Activated CD8-positive, alpha-beta memory T cell treated with anti-CD3 and anti-CD28 coated beads, Interleukin-2, amount 50 U/mL, for 4 hours (primary cell): ENCODE results near the gene FOXB1.

Experiments used
- DNase-seq: peaks from one replicate; pipeline ENCODE4 v3.0.0-alpha.2; 2020

Gene FOXB1

DNA sequence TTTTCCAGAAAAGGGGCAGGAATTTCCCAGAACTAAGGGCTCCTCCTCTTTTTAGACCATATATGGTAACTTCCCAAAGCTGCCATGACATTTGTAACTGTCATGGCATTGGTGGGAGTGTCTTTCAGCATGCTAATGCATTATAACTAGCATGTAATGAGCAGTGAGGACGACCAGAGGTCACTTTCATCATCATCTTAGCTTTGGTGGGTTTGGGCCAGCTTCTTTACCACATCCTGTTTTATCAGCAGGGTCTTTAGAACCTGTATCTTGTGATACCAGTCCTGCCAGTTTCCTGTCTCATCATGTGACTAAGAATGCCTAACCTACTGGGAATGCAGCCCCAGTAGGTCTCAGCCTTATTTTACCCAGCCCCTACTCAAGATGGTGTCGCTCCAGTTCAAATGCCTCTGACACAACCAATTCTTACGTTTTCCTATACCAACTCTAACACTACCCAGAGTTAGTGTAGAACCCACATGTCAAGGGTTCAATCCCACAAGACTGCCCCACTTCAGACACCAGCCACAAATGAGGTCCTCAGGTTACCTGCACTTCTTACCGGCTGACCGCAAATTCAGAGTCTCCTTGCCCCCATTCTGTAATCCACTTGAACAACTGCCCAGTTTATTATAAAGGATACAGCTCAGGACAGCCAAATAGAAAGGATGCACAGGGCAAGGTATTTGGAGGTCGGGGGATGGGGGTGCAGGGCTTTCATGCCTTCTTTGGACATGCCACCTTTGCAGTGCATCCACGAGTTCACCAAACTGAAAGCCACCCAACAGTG, 17.7 kb downstream of the FOXB1 start:
- no peak for DNase-seq

DNA sequence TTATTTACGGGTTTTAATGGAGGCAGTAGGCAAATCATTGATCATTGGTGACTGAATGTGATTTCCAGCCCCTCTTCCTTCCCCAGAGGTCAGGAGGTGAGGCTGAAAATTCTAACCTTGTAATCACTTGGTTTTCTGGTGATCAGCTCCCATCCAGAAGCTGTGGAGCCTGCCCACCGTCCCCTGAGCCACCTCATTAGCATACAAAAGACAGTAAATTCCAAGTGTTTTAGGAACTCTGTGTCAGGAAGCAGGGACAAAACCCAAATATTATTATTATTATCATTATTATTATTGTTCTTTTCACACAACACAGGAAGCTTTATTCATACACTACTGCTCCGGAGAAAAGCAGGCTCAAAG, 18.2 kb downstream of the FOXB1 start:
- no peak for DNase-seq

DNA sequence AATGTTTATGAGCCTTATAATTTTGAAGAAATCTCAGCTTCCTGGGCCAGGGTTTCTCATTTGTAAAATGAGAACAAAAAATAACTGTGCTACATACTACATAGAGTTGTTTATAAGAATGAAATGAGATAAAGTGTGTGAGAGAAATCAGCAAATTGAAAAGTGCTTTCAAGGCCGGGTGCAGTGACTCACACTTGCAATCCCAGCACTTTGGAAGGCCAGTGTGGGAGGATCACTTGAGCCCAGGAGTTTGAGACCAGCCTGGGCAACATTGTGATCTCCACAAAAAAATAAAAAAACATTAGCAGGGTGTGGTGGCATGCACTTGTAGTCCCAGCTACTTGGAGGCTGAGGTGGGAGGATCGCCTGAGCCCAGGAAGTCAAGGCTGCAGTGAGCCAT, 22.4 kb downstream of the FOXB1 start:
- no peak for DNase-seq

DNA sequence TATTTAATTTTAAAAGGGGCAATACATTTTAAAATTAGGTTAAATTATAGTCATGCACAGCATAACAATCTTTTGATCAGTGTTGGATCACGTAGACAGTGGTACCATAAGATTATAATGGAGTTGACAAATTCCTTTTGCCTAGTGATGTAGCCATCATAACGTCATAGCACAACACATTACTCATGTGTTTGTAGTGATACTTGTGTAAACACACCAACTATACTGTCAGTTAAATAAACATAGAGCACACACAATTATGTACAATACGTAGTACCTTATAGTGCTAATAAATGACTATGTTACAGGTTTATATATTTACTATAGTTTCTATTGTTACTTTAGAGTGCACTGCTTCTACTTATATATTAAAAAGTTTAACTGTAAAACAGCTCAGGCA, 31.2 kb downstream of the FOXB1 start:
- DNase-seq, result no peak

DNA sequence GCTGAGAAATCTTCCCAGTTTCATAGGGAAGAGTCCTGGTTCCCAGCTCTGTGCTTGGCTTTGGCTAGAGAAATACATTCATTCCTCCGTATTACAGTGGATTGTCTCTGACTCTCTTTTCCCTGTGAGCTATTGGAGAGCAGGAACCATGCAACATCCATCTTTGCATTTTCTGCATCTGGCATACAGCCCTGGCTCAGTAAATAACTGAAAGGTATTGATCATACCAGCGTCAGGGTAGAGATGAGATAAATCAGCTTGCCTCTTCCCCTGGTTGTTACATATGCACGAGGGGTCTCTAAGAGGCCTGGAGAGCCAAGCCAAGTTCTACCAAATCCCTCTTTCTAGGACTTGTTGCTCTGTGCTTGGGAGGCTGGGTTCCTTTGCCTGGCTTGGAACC, 35.2 kb downstream of the FOXB1 start:
- DNase-seq, result no peak

DNA sequence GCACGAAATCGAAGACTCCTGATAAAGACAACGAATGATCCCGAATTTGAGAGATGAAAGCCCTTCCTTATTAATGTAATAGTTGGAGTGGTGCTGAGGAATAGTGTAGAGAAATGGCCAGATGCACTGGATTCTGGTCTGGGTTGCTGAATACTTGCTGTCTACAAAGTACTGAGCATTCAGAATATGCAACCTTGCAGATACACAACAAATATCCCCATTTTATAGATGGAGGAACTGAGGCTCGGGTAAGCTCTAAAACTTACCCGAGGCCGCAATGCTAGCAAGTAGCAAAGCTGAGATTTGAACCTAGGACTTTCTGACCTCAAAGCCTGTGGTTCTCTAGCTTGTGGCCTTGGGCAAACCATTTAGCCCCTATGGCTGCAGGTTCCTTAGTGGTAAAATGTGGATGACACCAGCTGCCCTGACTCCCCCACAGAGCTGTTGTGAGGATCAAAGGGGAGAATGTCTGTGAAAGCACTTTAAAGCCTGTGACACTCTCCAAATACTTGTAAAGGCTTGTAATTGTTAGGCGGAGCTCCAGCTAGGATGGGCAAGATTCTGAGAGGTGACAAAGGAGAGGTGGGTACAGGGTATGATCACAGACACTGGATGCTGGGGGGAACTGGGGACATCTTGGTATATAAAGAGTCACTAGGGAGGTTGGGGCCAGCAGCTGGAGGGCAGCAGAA, 39.8 kb downstream of the FOXB1 start:
- no peak for DNase-seq

DNA sequence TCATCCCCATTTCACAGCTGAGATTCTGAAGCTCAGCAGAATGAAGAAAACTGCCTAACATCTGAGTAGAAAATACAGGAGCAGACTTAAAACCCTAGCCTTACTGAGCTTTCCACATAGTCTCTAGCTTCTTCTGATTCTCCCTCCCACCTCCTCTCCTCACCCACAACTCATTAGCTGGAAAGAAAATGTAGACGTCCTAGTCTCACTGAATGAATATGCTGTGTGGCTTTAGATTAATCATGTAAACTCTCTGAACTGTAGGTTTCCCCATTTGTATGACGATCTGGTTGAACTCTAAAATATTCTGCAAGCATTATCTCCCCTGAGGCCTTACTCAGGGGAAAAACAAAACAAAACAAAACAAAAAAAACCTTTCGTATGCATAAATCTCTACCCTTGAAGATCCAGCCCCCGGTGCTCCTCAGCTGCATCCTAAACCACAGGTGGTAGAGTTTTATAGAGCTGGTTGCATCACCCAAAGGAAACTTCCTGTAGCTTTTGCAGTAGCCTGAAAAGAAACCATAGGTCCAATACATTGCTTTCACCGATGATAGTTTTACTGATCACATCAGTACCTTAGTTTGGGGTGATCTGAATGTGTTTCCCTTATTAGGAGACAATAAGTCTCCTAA, 40.6 kb downstream of the FOXB1 start:
- DNase-seq, result no peak

DNA sequence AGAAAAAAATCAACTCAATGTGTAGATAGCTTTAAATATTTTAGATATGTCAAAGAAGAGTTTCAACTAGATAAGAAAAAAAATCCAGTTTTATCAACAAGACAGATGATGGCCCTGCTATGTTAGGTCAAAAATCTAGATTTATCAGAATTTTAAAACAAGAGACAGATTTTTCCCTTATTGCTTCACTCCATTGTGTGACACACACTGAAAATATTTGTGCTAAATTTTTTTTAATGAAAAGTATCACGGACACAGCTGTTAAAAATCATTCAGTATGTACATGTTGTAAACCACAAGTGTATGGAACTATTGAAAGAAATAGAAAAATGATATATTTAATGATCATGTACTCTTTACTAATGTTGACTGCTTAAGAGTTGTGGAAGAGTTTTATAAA, 43.6 kb downstream of the FOXB1 start:
- no peak for DNase-seq

DNA sequence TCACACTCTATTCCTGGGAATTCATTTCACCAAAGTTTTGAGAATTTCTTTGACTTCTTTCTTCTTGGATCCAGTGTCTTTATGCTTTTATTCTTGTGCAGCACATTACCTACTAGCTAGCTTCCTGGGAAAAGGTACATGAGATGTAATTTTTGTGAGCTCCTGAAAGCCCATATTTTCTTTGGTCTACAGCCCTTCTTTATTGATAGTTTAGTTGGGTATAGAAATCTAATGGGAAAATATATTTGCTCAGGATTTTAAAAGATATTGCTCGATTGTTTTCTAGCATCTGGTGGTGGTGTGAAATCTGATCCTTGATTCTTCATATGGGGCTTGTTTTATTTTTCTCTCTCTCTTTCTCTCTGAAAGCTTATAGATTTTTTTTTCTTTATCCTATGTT, 45.8 kb downstream of the FOXB1 start:
- no peak for DNase-seq

DNA sequence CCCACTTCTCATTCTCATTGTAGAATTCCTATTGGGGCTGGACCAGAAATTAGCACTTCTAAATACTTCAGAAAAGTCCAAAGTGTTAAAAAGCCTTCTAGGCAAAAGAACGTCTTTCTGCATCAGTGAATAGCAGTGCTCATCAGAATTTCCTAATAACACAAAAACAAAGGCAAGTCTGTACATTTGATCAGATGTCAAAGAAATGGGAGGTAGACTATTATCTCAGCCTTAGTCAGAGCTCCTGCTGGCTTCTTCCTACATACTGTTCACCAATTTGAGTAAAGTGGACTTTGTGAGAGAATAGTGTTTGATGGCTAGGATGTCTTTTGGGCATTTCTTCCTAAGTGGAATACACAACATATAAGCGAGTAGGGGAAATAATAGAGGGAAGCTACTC, 48.7 kb downstream of the FOXB1 start:
- DNase-seq, result no peak

DNA sequence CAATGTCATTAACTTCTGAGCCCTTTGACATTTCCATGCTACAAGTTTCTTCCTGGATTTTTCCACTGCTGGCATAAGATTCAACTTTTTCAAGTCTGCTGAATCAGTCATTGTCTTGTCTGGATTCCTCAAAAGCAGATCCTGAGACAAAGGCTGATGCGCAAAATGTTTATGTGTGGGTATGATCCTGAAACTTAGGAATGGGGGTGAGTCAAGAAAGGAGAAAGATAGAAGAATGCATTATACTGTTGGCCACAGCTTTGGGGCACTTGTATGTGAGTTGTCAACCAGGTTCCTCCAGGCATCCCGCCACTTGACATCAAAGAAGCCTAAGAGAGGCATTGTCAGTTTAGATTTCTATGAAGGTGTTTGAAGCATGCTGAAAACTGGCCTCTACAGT, 50.4 kb downstream of the FOXB1 start:
- no peak for DNase-seq
